HTR-8/SVneo (cell line): Measurements from ENCODE around the gene AGBL1.
"Not testable (repeated sequence)": the region's sequence is repeated elsewhere in the genome, so short reads cannot be mapped to it uniquely, and the experiment has no call there.

Source experiments
- DNase-seq: peaks from one replicate; pipeline ENCODE4 v3.0.0; 2011; ENCODE audit warnings: low spot score, mixed read lengths; ENCODE audit not compliant: insufficient read length
- FAIRE-seq: peaks from 2 replicates; lab custom pipeline; 2011; peaks lifted over from hg19 to GRCh38; lab: Jason Lieb, UNC

Gene AGBL1

GRCh38 chr15:86080302-86080701 is 631 bp downstream of the AGBL1 start:
- FAIRE-seq: no peak
- no peak for DNase-seq

GRCh38 chr15:86082619-86083380 is 3.1 kb downstream of the AGBL1 start:
- no peak for FAIRE-seq
- no peak for DNase-seq

GRCh38 chr15:86087808-86088207 is 8.1 kb downstream of the AGBL1 start:
- FAIRE-seq: no peak
- DNase-seq: no peak

- no peak for FAIRE-seq
- DNase-seq: no peak
Observed at GRCh38 chr15:86089422-86089821, 9.8 kb downstream of the AGBL1 start.

- FAIRE-seq (no peak), DNase-seq (no peak)
Observed at GRCh38 chr15:86101818-86102217, 22.1 kb downstream of the AGBL1 start.

GRCh38 chr15:86103825-86104224 is 24.2 kb downstream of the AGBL1 start:
- FAIRE-seq: no peak
- DNase-seq: no peak

- FAIRE-seq: no peak
Observed at GRCh38 chr15:86106306-86106705, 26.6 kb downstream of the AGBL1 start.

GRCh38 chr15:86115145-86115801 is 35.6 kb downstream of the AGBL1 start:
- no peak for DNase-seq
- no peak for FAIRE-seq

More at GRCh38 chr15:86106306-86106705, 26.6 kb downstream of the AGBL1 start:
- no peak for DNase-seq

- DNase-seq (no peak), FAIRE-seq (no peak)
Observed at GRCh38 chr15:86121568-86122225, 42.0 kb downstream of the AGBL1 start.

- DNase-seq, FAIRE-seq: not testable (repeated sequence)
Observed at GRCh38 chr15:86122691-86123391, 43.2 kb downstream of the AGBL1 start.

GRCh38 chr15:86125775-86126174 is 46.1 kb downstream of the AGBL1 start:
- DNase-seq (no peak), FAIRE-seq (no peak)

GRCh38 chr15:86127547-86127946 is 47.9 kb downstream of the AGBL1 start:
- DNase-seq: no peak
- no peak for FAIRE-seq

- no peak for FAIRE-seq
Observed at GRCh38 chr15:86135041-86135440, 55.4 kb downstream of the AGBL1 start.

GRCh38 chr15:86136861-86137260 is 57.2 kb downstream of the AGBL1 start:
- FAIRE-seq (no peak), DNase-seq (no peak)

More at GRCh38 chr15:86135041-86135440, 55.4 kb downstream of the AGBL1 start:
- no peak for DNase-seq

- no peak for DNase-seq
- FAIRE-seq: no peak
Observed at GRCh38 chr15:86138798-86139197, 59.1 kb downstream of the AGBL1 start.

- FAIRE-seq (no peak), DNase-seq (no peak)
Observed at GRCh38 chr15:86139828-86140227, 60.2 kb downstream of the AGBL1 start.

GRCh38 chr15:86154705-86155104 is 75.0 kb downstream of the AGBL1 start:
- no peak for DNase-seq
- FAIRE-seq: no peak

GRCh38 chr15:86155551-86155950 is 75.9 kb downstream of the AGBL1 start:
- FAIRE-seq (no peak), DNase-seq (no peak)

- FAIRE-seq: no peak
Observed at GRCh38 chr15:86157606-86158293, 78.1 kb downstream of the AGBL1 start.

GRCh38 chr15:86159468-86159867 is 79.8 kb downstream of the AGBL1 start:
- DNase-seq: no peak
- no peak for FAIRE-seq

More at GRCh38 chr15:86157606-86158293, 78.1 kb downstream of the AGBL1 start:
- no peak for DNase-seq
